Brain microvascular endothelial cell (primary cell): ENCODE results near the gene ZNF746.
"Not testable (repeated sequence)": the region's sequence is repeated elsewhere in the genome, so short reads cannot be mapped to it uniquely, and the experiment has no call there.

ENCODE experiments used
- DNase-seq: peaks from one replicate; pipeline ENCODE4 v3.0.0-alpha.2; 2020
- H3K27ac ChIP-seq: fragments of 250-450 bp; sonication (Bioruptor Pico); 2 replicates; pipeline ENCODE4 v1.5.1; 2020; ENCODE audit warnings: mild to moderate bottlenecking, moderate library complexity
- H3K27me3 ChIP-seq: fragments of 250-450 bp; sonication (Bioruptor Pico); replicated peaks from 2 replicates; pipeline ENCODE4 v1.5.1; 2020; ENCODE audit warnings: mild to moderate bottlenecking
- H3K36me3 ChIP-seq: fragments of 250-450 bp; sonication (Bioruptor Pico); replicated peaks from 2 replicates; pipeline ENCODE4 v1.5.1; 2020; ENCODE audit warnings: mild to moderate bottlenecking
- H3K4me3 ChIP-seq: 2 replicates; pipeline ENCODE4 v1.5.1; 2011; ENCODE audit warnings: low read depth, mild to moderate bottlenecking, control low read depth, low read length, moderate library complexity
- in situ Hi-C: cut with HindIII; loops from 2 replicates; pipeline ENCODE4 v1.10.0; 2017; ENCODE audit warnings: low sequenced_read_pairs, low pct_ligation_motif_present
- TF ChIP-seq, protein P1 (sequence below): IDR thresholded peaks from 2 replicates; pipeline ENCODE4 v1.5.1; 2011; ENCODE audit warnings: low read depth, mild to moderate bottlenecking, moderate library complexity, low read length, control low read depth, inconsistent platforms; ENCODE audit errors: missing control alignments

Gene ZNF746

DNA sequence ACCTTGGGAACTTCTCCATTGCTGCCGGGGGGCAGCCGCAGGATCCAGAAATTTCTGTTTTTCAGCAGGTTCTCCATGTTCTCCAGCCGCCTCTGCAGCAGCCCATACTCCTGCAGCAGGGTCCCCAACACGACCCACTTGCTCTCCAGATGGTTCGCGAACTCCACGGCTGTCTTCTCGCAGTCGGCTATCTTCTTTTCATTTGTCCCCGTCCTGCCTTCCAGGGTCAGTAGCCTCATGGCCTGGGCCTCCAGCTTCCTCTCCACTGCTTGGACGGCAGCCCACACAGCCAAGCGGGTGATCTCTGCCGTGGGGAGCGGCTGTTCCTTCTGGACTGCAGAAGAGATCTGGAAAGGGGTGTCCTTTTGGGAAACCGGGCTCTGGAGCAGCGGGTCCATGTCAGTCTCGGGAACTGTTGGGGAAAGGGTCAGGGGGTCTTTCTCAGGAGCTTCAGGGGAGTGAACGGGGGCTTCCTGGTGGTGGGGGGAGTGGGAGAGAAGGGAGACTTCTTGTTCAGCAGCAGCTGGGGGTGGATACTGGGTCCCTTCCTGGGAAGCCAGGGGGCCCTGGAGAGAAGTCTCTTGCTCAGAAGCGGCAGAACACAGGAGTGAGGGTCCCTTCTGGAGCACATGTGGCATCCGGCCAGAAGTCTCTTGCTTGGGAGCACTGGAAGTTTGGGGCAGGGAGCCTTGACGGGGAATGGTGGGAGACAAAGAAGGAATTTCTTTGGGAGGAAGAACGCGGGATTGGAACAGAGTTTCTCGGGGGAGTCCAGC, 42.2 kb downstream of the ZNF746 start:
- no peaks in the 10 kb centered on the region for H3K27me3 ChIP-seq
- peaks cover 40% of the 10 kb centered on the region for H3K36me3 ChIP-seq
- H3K27ac ChIP-seq, result no peak overlapping the region
- H3K4me3 ChIP-seq, result no peak overlapping the region
- in situ Hi-C loops, result no loop called here
- TF ChIP-seq, protein P1, sequence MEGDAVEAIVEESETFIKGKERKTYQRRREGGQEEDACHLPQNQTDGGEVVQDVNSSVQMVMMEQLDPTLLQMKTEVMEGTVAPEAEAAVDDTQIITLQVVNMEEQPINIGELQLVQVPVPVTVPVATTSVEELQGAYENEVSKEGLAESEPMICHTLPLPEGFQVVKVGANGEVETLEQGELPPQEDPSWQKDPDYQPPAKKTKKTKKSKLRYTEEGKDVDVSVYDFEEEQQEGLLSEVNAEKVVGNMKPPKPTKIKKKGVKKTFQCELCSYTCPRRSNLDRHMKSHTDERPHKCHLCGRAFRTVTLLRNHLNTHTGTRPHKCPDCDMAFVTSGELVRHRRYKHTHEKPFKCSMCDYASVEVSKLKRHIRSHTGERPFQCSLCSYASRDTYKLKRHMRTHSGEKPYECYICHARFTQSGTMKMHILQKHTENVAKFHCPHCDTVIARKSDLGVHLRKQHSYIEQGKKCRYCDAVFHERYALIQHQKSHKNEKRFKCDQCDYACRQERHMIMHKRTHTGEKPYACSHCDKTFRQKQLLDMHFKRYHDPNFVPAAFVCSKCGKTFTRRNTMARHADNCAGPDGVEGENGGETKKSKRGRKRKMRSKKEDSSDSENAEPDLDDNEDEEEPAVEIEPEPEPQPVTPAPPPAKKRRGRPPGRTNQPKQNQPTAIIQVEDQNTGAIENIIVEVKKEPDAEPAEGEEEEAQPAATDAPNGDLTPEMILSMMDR, result no peak
- DNase-seq, result no peak

DNA sequence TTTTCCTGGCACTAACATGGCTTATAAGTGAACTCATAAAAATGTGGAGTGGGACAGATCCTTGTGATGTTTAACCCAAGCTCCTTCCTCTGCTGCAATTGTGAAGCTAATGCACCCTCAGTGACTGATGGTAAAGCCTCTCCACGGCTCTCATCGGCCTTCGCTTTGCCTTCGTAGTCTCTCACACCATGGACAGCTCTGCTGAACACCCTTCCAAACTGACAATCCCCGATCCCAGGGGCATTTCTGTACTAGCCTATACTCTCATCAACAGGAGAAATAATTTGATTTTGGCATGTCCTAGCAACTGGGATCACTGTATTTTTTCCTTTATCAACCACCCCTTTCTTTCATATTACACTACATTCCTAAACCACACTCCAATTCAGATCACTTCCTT, 42.9 kb downstream of the ZNF746 start:
- TF ChIP-seq, protein P1, result no peak
- DNase-seq, result no peak
- H3K27me3 ChIP-seq, result no peaks in the 10 kb centered on the region
- no peak overlapping the region for H3K4me3 ChIP-seq
- no peak overlapping the region for H3K27ac ChIP-seq
- in situ Hi-C loops, result no loop called here
- peaks cover 47% of the 10 kb centered on the region for H3K36me3 ChIP-seq

DNA sequence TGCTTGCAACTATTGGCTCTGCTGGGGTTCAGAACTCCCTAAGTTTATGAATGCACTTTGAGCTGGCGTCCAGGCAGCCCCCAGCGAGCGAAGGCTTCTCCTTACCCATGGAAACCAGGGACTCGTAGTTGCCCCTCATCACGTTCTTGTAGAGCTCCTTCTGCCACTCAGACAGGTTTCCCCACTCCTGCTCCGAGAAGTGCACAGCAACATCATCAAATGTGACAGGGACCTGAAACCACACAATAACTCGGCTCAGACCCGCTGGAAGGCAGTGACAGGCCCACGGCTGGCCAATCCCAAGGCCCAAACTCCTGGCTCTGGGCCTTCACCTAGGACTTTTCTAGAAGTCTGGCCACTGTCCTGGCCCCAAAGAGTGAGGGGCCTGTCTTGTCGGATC, 43.6 kb downstream of the ZNF746 start:
- Histone ChIP-seq H3K27ac (no peak overlapping the region), H3K36me3 (peaks cover 53% of the 10 kb centered on the region), H3K27me3 (no peaks in the 10 kb centered on the region), H3K4me3 (no peak overlapping the region)
- DNase-seq, result no peak
- in situ Hi-C loops, result no loop called here
- TF ChIP-seq, protein P1, result no peak

DNA sequence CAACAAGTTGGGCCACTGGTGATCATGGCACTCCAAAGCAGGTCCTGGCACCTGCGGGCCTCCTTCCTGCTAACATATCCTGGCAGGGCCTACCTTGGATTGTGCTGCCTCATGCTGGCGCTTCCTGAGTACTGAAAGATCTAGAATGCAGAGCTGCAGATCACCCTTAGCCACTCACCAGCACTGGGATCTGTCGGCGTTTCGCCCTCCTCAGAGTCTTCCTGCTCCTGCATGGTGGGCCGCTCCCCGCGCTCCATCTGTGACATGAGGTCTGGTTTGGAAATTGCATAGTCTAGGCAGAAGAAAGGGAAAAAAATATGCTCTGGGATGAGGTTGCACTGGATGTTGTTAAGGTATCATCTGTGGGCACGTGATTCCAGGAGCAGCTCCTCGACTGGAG, 46.8 kb downstream of the ZNF746 start:
- no peaks in the 10 kb centered on the region for H3K27me3 ChIP-seq
- in situ Hi-C loops, result no loop called here
- TF ChIP-seq, protein P1, result no peak
- no peak overlapping the region for H3K27ac ChIP-seq
- no peak for DNase-seq
- H3K36me3 ChIP-seq, result peaks cover 68% of the 10 kb centered on the region
- H3K4me3 ChIP-seq, result no peak overlapping the region

DNA sequence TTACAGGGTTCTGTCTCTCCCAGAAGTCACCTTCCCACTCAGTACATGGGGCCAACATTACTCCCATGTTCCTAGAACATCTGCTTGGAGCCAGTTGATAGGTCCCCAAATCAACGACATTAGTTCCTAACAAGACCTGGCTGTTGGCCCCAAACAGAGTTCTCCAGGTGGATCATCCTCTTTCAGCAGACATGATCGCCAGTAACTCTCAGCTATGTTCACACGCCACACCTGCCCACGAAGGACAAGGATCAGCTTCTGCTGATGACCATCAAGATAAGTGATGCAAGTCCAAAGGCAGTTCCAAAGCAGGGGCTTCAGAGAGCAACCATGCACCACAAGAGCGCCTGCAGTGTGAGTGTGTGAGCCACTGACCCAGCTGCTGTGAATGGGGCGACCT, 47.7 kb downstream of the ZNF746 start:
- no peak for DNase-seq
- H3K27me3 ChIP-seq, result no peaks in the 10 kb centered on the region
- peaks cover 67% of the 10 kb centered on the region for H3K36me3 ChIP-seq
- no peak overlapping the region for H3K4me3 ChIP-seq
- no peak overlapping the region for H3K27ac ChIP-seq
- TF ChIP-seq, protein P1, result no peak
- in situ Hi-C loops, result no loop called here

DNA sequence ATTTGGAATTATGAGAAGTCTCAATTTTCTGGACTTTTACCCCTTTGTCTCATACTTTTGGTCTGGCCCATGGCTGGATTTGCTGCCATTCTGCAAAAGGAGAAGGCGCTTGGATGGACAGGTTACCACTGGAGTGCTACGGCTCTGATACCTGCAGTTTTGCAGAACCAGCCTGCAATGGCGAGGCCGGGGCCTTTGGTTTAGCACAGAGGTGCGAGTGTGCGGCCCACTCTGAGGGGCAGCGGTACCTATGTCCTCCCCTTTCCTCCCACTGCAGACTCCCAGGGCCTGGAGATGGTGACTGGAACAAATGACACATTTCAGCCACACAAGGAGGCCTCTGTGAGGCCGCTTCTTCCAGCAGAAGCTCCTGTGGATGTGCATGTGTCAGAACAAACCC, 48.6 kb downstream of the ZNF746 start:
- no peak overlapping the region for H3K27ac ChIP-seq
- in situ Hi-C loops, result no loop called here
- TF ChIP-seq, protein P1, result no peak
- H3K27me3 ChIP-seq, result no peaks in the 10 kb centered on the region
- no peak for DNase-seq
- no peak overlapping the region for H3K4me3 ChIP-seq
- H3K36me3 ChIP-seq, result peaks cover 60% of the 10 kb centered on the region

DNA sequence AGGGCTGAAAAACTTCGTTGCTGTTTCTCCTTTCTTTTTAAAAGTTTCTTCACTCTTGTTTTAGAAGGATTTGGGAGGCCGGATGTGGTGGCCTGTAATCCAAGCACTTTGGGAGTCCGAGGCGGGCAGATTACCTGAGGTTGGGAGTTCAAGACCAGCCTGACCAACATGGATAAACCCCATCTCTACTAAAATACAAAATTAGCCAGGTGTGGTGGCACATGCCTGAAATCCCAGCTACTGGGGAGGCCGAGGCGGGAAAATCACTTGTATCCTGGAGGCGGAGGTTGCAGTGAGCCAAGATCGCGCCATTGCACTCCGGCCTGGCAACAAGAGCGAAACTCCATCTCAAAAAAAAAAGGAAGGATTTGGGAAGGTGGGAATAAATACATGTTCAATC, 51.6 kb downstream of the ZNF746 start:
- peaks cover 48% of the 10 kb centered on the region for H3K36me3 ChIP-seq
- H3K27me3 ChIP-seq, H3K27ac ChIP-seq, DNase-seq, H3K4me3 ChIP-seq, in situ Hi-C loops: not testable (repeated sequence)
